Measurements from ENCODE around the gene NOS3. TPM values are rescaled to one million over a fixed set of nuclear protein-coding genes. Genes with fewer than 3 reads are reported as not detected.

NOS3 gene
- polyA plus RNA-seq, 1 of the 3 experiments (the other 2 are of a cell fraction): 0.41 TPM

DNA sequence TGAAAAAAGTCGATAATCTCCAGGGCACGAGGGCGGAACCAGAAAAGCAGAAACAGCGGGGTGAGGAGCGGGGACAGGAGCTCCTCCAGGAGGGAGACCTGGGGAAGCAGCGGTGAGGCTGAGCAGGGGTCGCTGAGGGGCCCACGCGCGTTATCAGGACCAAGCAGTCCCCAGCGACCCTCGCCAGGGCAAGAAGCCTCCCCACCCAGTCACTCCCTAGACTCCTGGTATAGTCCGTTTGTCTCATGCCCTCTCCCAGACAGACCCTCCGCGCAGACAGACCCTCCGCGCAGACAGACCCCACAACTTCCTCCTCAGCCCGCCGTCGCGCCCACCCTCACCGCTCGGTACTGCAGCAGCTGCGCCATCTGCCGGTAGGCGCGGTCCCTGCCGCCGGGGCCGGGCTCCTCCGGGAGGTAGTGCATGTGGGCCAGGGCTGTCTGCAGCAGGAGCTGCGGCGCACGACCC, 27.2 kb downstream of the NOS3 start (continued):
- TF ChIP-seq, protein P1, sequence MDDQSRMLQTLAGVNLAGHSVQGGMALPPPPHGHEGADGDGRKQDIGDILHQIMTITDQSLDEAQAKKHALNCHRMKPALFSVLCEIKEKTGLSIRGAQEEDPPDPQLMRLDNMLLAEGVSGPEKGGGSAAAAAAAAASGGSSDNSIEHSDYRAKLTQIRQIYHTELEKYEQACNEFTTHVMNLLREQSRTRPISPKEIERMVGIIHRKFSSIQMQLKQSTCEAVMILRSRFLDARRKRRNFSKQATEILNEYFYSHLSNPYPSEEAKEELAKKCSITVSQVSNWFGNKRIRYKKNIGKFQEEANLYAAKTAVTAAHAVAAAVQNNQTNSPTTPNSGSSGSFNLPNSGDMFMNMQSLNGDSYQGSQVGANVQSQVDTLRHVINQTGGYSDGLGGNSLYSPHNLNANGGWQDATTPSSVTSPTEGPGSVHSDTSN (IDR thresholded peaks at IDR 0.05): no peak
- TF ChIP-seq YY1 (IDR thresholded peaks at IDR 0.05; ENCODE audit: low read depth) (no peak), CHD2 (IDR thresholded peaks at IDR 0.05; ENCODE audit: low read length, partially characterized antibody) (no peak), FOXJ3 (CRISPR knock-in tag; IDR thresholded peaks at IDR 0.05) (no peak), POLR2AphosphoS5 (IDR thresholded peaks at IDR 0.05; ENCODE audit: low read depth, low read length) (no peak), JUND (IDR thresholded peaks at IDR 0.05) (no peak), RXRA (IDR thresholded peaks at IDR 0.05; ENCODE audit: borderline replicate concordance, low read depth) (no peak), SIN3A (IDR thresholded peaks at IDR 0.05; ENCODE audit: borderline replicate concordance, low read depth, low read length) (peak; percentile 11; the same call in 1 of the 2 replicates), TEAD4 (IDR thresholded peaks at IDR 0.05; ENCODE audit: borderline replicate concordance, insufficient read depth) (no peak), SMC3 (IDR thresholded peaks at IDR 0.05; ENCODE audit: low read depth, low read length) (peak; percentile 84), FOSL2 (IDR thresholded peaks at IDR 0.05; ENCODE audit: borderline replicate concordance, low read depth) (no peak), NFIC (IDR thresholded peaks at IDR 0.05; ENCODE audit: borderline replicate concordance) (no peak), RCOR1 (IDR thresholded peaks at IDR 0.05; ENCODE audit: low read length) (peak; percentile 55; the same call in 1 of the 2 replicates), MXI1 (IDR thresholded peaks at IDR 0.05; ENCODE audit: low read depth, low read length) (peak; percentile 64; the same call in 1 of the 2 replicates), GABPA (IDR thresholded peaks at IDR 0.05; ENCODE audit: low read depth) (no peak), EP300 (IDR thresholded peaks at IDR 0.05; ENCODE audit: borderline replicate concordance in 1 of 2, low read depth in 1 of 2, low read length in 1 of 2) (no peak), USF2 (IDR thresholded peaks at IDR 0.05; ENCODE audit: borderline replicate concordance, low read depth, low read length) (no peak; the same call in 1 of the 2 replicates), NRF1 (IDR thresholded peaks at IDR 0.05; ENCODE audit: low read depth, low read length) (no peak), TAF1 (IDR thresholded peaks at IDR 0.05; ENCODE audit: borderline replicate concordance, low read depth, low read length) (no peak), MAX (IDR thresholded peaks at IDR 0.05; ENCODE audit: low read depth) (peak; percentile 53), EZH2phosphoT487 (IDR thresholded peaks at IDR 0.05; ENCODE audit: borderline replicate concordance, low read depth) (no peak)
- TF ChIP-seq, protein P2, sequence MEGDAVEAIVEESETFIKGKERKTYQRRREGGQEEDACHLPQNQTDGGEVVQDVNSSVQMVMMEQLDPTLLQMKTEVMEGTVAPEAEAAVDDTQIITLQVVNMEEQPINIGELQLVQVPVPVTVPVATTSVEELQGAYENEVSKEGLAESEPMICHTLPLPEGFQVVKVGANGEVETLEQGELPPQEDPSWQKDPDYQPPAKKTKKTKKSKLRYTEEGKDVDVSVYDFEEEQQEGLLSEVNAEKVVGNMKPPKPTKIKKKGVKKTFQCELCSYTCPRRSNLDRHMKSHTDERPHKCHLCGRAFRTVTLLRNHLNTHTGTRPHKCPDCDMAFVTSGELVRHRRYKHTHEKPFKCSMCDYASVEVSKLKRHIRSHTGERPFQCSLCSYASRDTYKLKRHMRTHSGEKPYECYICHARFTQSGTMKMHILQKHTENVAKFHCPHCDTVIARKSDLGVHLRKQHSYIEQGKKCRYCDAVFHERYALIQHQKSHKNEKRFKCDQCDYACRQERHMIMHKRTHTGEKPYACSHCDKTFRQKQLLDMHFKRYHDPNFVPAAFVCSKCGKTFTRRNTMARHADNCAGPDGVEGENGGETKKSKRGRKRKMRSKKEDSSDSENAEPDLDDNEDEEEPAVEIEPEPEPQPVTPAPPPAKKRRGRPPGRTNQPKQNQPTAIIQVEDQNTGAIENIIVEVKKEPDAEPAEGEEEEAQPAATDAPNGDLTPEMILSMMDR (IDR thresholded peaks at IDR 0.05): peak; percentile 99
